Midbrain (tissue), 1 donor: Measurements from ENCODE around the gene NIPSNAP2.
"Not testable (repeated sequence)": the region's sequence is repeated elsewhere in the genome, so short reads cannot be mapped to it uniquely, and the experiment has no call there.

Experiments
- DNase-seq: peaks from one replicate; lab custom pipeline; 2025; lab: John Stamatoyannopoulos, UW

NIPSNAP2 gene

DNA sequence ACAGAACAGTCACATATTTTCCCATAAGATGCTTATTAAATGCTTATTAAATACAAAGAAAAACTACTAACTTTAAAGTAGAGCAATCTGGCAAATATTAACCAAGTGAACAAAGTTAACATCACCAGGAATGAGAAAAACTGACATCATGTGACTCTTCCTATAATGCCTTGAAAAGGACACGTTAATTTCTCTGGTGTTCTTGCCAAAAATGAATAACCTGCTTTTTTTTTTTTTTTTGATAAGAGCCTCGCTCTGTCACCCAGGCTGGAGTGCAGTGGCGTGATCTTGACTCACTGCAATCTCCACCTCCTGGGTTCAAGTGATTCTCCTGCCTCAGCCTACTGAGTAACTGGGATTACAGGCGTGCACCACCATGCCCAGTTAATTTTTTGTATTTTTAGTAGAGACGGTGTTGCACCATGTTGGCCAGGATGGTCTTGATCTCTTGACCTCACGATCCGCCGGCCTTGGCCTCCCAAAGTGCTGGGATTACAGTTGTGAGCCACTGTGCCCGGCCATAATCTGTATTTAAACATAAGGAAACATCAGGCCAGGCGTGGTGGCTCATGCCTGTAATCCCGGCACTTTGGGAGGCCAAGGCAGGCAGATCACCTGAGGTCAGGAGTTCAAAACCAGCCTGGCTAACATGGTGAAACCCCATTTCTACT lies 83.2 kb downstream of the NIPSNAP2 start:
- not testable (repeated sequence) for DNase-seq

DNA sequence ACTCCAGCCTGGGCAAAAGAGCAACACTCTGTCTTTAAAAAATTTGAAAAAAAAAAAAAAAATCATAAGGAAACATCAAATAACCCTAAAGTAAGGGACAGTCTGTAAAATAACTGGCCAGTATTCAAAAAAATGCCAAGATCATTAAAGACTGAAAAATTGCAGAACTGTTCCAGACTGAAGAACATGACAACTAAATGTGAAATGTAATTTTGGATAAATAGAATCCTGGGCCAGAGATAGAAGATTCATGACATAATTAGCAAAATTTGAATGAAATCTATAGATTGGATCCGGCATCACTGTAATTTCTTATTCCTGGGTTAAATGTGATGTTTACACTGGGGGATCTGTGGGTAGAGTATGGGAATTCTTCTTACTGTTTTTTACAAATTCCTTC lies 83.9 kb downstream of the NIPSNAP2 start:
- no peak for DNase-seq

DNA sequence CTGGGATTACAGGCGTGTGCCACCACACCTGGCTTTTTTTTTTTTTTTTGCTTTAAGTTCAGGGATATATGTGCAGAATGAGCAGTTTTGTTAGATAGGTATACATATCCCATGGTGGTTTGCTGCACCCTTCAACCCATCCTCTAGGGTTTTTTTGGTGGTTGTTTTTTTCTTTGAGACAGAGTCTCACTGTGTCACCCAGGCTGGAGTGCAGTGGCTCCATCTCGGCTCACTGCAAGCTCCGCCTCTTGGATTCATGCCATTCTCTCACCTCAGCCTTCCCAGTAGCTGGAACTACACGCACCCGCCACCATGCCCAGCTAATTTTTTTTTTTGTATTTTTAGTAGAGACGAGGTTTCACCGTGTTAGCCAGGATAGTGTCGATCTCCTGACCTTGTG lies 84.4 kb downstream of the NIPSNAP2 start:
- DNase-seq: not testable (repeated sequence)
